Uterus (tissue), 2 donors: ENCODE data around the gene STAB2.

Experiments used
- CTCF ChIP-seq, 4 experiments: fragments of 200-600 bp in 2 of 4; fragments of 450-650 bp in 2 of 4; sonication (generic) in 2 of 4; IDR thresholded peaks; one replicate each; pipeline ENCODE4 v1.5.1; 2016 to 2019; ENCODE audit warnings: antibody characterized with exemption in 4 of 4, mild to moderate bottlenecking in 2 of 4, moderate library complexity in 1 of 4
- POLR2A ChIP-seq, 2 donors: fragments of 450-650 bp; IDR thresholded peaks; one replicate each; pipeline ENCODE4 v1.6.1; 2016; ENCODE audit warnings: antibody characterized with exemption in 2 of 2, mild to moderate bottlenecking in 1 of 2, moderate library complexity in 1 of 2

GRCh38 chr12:103786201-103786600 is 199.1 kb downstream of the STAB2 start:
- TF ChIP-seq CTCF (IDR thresholded peaks at IDR 0.05) (no peak), POLR2A (IDR thresholded peaks at IDR 0.05) (no peak)
